ENCODE results near the gene C1QTNF3. TPM values are rescaled to one million over a fixed set of nuclear protein-coding genes. Genes with fewer than 3 reads are reported as not detected.

The C1QTNF3 gene
- total RNA-seq, 1 experiment from 2014 or later = 0.74 TPM

DNA sequence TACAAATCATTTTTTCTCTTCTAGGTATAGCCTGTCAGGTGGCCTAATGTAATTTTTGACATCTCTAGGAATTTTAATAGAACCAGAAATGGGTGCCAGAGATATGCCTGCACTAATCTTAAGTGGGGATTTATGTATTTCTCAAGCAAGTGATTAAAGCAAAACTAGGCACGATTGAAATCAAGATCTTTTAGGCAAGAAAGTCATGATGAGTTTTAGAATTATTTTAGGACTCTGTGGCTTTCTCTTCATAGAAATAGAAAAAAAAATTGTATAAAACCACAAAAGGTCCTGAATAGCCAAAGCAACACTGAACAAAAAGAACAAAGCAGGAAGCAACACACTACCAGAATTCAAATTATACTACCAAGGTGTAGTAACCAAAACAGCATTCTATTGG is 34.2 kb downstream of the C1QTNF3 start:
- in situ Hi-C loops (cut with HindIII; ENCODE audit: low pct_unique_long_range_greater_than_20kb, low sequenced_read_pairs) = no loop called here
- DNase-seq (ENCODE audit: low read depth) = no peak

DNA sequence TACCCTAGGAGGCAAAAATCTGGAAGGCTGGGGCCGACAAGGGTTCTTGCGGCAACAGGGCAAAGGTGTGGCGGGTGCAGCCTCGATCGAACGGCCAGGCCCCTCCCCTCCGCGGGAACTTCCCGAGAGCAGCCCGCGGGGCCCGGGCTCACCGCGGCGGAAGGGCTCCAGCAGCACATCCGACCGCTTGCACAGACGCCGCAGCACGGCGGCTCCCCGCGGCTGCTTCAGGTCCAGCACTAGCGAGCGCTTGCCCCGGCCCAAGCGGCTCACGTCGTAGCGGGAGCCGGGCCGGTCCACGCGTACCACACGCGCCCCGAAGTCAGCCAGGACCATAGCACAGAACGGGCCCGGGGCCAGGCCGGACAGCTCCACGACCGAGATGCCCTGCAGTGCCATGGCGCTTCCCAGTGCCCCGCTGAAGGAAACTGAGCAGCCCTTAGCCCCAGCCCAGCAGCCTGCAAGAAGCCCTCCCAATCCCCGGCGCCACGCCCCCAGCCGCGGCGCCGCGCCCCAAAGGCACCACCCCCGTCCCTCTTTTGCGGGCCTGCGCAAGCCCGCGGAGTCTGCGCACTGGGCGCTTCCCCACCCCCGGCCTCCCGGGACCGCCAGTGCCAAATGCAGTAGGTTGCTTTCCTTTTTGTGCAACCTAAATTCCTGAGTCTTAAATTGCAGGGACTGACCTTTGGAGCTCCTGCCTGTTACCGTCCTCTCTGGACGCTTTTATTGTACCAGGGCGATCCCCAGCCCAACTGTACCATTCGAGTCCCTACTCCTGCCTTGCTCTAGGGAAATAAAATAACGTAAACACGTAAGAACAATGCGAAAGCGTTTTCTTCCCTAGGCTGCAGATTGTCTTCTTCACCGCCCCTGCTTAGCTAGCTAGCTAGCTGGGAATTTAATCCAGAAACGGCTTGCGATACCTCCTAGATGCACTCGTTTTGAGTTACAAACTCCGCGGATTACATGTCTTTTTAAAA is 35.1 kb downstream of the C1QTNF3 start, which contains the start of gene AMACR:
Gene AMACR (minus strand): TSS at position 430 of the 980 bp plus-strand sequence. CDS start 31 bp downstream, at position 399.
- in situ Hi-C loops (cut with HindIII; ENCODE audit: low pct_unique_long_range_greater_than_20kb, low sequenced_read_pairs) = no loop called here
- peak; percentile 91 for DNase-seq (ENCODE audit: low read depth)

DNA sequence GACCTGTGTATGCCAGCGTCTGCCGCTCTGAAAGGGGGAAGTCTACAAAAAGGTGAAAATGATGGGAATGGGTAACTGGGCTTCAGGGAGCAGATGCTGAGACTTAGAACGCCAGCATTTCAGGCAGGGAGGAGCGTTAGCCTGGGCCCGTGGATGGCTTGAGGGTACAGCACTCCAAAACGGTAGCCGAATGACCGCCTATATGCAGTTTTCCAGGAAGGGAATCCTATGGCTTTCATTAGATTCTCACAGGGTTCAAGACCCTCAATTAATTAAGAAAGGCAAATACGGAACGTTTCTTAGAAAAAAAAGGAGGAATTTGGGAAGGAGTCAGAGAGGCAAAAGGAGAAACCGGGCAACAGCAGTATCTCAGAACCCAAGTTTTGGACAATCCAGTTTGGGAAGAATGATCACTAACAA is 35.8 kb downstream of the C1QTNF3 start:
- in situ Hi-C loops (cut with HindIII; ENCODE audit: low pct_unique_long_range_greater_than_20kb, low sequenced_read_pairs) = no loop called here
- DNase-seq (ENCODE audit: low read depth) = no peak

DNA sequence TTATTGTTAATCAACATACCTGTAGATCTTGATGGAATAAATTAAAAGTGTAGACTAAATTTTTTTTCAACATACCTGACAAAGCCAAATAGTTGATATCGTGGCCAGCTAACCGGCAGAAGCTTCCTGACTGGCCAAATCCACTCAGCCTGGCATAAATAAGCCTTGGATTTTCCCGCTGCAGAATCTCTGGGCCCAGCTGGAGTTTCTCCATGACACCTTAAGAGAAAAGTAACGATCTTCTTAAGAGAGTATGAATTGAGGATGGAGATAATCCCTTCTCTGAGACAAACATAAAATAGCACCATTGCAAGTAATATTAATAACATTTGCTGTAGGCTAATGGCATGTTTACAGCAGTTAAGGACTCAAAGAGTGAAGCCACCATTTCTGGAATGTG is 37.3 kb downstream of the C1QTNF3 start:
- in situ Hi-C loops (cut with HindIII; ENCODE audit: low pct_unique_long_range_greater_than_20kb, low sequenced_read_pairs) = no loop called here

DNA sequence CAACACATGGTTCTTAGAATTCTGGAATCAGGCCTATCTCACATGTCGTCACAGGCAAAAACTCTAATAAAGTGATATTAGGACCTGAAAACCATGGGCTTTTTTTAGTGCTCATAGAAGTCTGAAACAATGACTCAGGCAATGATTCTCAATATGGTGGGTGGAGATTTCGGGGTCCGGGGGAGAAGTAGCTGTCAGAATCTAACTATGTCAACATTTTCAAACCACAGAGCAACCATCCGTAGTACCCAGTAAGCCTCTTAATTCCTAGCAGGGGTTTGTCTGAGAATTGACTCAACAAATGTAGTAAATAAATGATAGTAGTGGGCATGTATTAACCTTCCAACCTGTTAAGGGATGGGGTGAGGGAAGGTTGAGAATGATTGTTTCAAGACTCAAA is 37.8 kb downstream of the C1QTNF3 start:
- DNase-seq (ENCODE audit: low read depth) = peak; percentile 71
- in situ Hi-C loops (cut with HindIII; ENCODE audit: low pct_unique_long_range_greater_than_20kb, low sequenced_read_pairs) = no loop called here

More for the DNA sequence above, 37.3 kb downstream of the C1QTNF3 start:
- peak; percentile 32 for DNase-seq (ENCODE audit: low read depth)

DNA sequence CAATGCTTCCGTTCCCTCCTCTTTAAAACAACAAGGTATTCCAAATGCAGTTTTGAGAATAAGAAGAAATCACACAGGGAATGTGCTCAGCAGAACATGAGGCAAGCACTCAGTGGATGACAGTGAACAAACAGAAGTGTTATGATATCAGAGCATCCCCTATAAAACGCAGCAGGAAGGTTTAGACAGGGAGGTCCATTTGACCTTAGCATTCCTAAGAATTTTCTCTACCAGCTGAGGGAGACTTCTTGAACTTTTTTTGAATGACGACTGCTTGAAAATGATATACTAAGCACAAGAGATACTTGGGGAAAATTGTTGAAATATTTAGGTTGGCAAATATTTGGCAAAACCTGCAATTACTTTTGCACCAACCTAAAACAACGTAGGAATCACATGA is 39.1 kb downstream of the C1QTNF3 start:
- DNase-seq (ENCODE audit: low read depth) = no peak
- in situ Hi-C loops (cut with HindIII; ENCODE audit: low pct_unique_long_range_greater_than_20kb, low sequenced_read_pairs) = no loop called here

DNA sequence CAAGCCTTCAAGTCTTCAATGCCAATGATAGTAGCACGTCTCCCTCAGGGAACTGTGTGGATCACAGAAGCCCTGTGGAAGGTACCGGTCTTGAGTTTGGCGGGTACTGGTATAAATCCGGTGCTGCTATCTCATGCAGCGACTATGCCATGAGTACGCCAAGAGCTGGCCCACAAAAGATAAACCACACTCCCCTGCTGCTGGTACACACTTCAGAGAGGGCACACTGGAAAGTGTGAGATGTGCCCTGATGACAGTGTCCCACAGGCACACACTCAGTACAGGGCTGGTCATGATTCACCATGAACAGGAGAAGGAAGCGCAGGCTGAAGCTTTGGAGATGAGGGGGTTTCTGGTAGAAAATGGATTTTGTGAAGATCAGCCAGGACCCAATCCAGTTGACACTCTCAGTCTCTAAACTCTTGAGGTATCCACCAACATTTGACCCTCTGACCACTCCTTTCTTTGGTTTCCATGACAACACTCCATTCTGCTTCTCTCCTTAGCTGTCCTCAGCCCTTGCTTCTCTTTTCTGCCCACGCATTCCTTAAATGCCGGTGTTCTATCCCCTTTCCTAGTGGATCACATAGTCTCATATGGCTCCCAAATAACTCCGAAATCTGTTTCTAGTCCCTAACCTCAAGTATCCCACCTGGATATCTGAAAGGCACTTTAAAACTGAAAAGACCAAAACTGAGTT is 40.2 kb downstream of the C1QTNF3 start:
- in situ Hi-C loops (cut with HindIII; ENCODE audit: low pct_unique_long_range_greater_than_20kb, low sequenced_read_pairs) = no loop called here
- DNase-seq (ENCODE audit: low read depth) = no peak

DNA sequence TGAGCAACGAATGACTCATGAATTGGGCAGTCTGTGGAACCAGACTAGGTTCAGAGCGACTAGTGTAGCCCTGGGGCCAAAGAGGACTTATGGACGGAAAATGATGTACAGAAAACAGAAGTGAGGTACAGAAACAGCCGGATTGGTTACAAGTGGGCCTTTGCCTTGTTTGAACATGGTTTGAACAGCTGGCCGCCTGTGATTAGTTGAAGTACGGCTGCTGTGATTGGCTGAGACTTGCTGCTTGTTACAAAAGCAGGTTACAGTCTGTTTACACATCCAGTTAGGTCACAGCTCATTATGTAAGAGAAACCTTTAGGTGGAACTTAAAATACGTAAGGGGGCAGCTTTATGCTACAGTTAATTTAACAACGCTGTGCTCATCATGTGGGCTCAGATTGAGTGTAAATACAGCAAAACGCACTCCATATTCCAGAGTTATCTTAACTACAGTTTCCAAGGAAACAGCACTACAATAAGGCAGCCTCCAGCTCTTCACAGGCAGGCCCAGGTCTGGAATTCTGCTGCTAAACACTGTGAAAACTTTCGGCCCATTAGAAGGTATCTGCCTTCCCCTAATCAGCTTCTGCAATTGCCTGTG is 41.7 kb downstream of the C1QTNF3 start:
- in situ Hi-C loops (cut with HindIII; ENCODE audit: low pct_unique_long_range_greater_than_20kb, low sequenced_read_pairs) = no loop called here
- peak; percentile 93 for DNase-seq (ENCODE audit: low read depth)

DNA sequence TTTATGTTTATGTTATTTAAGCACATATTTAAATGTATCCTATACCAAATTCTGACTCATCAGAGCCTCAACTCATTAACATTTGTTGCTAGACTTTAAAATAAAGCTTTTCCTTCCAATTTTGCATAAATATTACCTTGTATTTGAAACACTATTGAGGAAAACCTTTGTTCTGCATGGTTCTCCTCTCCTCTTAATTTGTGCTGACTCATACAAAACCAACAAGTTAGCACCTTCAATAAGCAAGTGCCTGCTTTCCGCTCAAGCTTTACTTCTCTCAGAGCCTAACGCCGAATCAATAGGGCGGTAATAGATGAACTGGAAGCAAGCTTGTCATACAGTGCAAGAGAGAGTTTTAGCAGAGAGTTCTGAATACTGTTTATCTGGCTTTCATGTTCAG is 43.0 kb downstream of the C1QTNF3 start:
- DNase-seq (ENCODE audit: low read depth) = peak; percentile 21
- in situ Hi-C loops (cut with HindIII; ENCODE audit: low pct_unique_long_range_greater_than_20kb, low sequenced_read_pairs) = no loop called here

DNA sequence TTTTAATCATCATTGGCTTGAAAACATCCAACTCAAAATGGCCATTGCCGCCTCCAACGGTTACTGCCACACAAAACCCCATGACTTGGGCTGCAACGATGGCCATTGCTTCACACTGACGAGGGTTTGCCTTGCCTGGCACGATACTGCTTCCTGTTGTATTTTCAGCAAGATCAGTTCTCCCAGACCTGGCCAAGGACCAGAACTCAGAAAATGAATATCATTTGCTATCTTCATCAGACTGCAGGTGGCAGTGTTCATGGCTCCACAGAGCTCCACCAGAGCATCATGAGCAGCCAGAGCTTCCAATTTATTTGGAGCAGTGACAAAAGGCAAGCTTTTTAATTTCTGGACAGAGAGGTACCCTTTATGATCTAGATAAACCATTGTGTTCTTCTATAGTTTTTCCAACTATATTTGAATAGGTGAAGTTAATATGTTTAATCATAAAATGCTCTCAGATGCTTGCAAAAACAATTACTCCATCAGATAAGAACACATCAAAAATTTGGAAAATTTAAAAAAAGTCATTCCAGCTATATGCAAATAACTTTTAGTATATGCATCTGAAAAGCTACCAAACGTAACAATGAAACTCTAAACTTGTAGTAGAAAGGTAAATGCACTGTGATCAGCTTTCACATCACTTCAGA is 45.6 kb downstream of the C1QTNF3 start:
- in situ Hi-C loops (cut with HindIII; ENCODE audit: low pct_unique_long_range_greater_than_20kb, low sequenced_read_pairs) = no loop called here

DNA sequence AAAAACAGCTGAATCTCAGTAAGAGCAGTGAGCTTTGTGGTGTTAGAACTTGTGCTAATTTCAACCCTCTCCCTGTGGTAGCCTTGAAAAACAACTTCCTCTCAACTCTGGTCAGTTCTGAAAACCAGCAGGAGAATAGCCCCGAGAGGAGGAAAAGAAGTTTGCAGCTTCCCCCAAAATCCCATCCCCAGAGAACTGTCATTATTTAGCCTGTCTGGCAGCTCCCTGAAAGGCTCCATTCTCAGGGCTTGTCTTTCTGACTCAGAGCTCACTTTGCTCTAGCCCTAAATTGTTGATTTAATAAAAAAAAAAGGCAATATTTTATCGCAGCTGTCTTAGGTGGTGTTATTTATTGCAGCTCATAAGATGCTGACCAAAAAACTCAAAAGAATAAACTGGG is 47.1 kb downstream of the C1QTNF3 start:
- in situ Hi-C loops (cut with HindIII; ENCODE audit: low pct_unique_long_range_greater_than_20kb, low sequenced_read_pairs) = no loop called here
- no peak for DNase-seq (ENCODE audit: low read depth)

More for the DNA sequence above, 45.6 kb downstream of the C1QTNF3 start:
- DNase-seq (ENCODE audit: low read depth) = peak; percentile 65

DNA sequence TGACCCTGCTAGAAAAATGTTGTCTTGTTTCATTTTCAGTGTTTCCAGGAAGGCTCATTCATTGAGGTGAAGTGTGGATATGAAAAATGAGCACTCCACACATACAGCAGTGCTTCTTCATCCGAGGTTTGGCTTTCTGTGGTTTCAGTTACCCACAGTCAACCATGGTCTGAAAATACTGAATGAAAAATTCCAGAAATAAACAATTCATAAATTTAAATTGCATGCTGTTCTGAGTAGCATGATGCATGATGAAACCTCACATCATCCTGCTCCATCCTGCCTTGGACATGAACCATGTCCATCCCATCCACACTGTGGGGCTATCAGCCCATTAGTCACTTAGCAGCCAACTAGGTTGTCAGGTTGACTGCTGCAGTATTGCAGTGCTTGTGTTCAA is 48.2 kb downstream of the C1QTNF3 start:
- DNase-seq (ENCODE audit: low read depth) = no peak
- in situ Hi-C loops (cut with HindIII; ENCODE audit: low pct_unique_long_range_greater_than_20kb, low sequenced_read_pairs) = no loop called here

DNA sequence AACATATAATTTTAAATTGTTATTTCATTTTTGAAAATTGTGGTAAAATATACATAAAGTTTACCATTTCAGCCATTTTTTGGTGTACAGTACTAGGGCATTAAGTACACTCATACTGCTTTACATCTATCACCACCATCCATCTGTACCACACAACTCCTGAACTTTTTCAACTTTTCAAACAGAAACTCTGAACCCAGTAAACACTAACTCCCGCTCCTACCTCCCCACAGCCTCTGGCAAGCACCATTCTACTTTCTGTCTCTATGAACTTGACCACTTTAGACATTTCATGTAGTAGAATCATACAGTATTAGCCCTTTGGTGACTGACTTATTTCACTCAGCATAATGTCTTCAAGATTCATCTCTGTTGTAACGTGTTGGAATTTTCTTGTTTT is 50.1 kb downstream of the C1QTNF3 start:
- in situ Hi-C loops (cut with HindIII; ENCODE audit: low pct_unique_long_range_greater_than_20kb, low sequenced_read_pairs) = no loop called here
- DNase-seq (ENCODE audit: low read depth) = no peak

DNA sequence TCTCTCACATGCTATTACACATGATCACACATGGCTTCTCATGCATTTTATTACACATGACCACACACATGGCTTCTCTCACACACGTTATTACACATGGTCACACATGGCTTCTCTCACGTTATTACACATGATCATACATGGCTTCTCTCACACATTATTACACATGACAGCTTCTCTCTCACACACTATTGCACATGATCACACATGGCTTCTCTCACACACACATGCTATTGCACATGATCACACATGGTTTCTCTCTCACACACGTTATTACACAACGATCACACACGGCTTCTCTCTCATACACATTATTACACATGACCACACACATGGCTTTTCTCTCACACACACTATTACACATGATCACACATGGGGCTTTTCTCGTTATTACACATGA is 57.6 kb downstream of the C1QTNF3 start:
- in situ Hi-C loops (cut with HindIII; ENCODE audit: low pct_unique_long_range_greater_than_20kb, low sequenced_read_pairs) = no loop called here
- DNase-seq (ENCODE audit: low read depth) = no peak

DNA sequence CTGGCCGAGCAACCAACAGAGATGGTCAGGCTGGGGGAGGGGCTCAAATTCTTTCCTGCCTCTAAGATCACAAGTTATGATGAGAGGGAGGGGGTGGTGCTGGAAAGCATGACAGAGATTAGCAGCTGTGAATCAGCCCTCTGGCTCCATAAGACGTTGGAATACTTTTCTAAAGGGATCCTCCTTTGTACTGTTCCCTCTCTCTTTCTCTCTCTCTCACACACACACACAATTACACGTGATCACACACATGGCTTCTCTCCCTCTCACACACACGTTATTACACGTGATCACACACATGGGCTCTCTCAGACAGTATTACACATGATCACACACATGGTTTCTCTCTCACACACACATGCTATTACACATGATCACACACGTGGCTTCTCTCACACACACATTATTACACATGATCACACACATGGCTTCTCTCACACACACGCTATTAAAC is 58.3 kb downstream of the C1QTNF3 start, which contains the start of gene SLC45A2:
Gene SLC45A2 (minus strand): TSS at position 23 of the 454 bp plus-strand sequence. CDS start 110 bp downstream, outside the sequence.
- no peak for DNase-seq (ENCODE audit: low read depth)
- in situ Hi-C loops (cut with HindIII; ENCODE audit: low pct_unique_long_range_greater_than_20kb, low sequenced_read_pairs) = no loop called here

DNA sequence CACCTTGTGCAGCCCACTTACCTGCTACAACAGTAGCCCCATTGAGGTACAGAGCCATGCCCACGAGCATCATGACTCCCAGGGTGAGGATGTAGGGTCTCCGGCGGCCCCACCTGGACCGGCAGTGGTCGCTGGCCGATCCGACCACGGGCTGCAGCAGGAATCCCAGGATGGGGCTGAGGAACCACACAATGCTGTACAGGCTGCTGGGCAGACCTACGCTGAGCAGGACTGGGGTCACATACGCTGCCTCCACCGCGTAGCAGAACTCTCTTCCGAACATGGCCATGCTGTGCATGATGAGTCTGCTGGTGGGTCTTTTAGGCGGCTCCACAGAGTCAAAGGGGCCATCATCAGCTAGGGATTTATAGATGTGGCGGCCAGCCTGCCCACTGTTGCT is 58.8 kb downstream of the C1QTNF3 start:
- in situ Hi-C loops (cut with HindIII; ENCODE audit: low pct_unique_long_range_greater_than_20kb, low sequenced_read_pairs) = no loop called here
- no peak for DNase-seq (ENCODE audit: low read depth)

DNA sequence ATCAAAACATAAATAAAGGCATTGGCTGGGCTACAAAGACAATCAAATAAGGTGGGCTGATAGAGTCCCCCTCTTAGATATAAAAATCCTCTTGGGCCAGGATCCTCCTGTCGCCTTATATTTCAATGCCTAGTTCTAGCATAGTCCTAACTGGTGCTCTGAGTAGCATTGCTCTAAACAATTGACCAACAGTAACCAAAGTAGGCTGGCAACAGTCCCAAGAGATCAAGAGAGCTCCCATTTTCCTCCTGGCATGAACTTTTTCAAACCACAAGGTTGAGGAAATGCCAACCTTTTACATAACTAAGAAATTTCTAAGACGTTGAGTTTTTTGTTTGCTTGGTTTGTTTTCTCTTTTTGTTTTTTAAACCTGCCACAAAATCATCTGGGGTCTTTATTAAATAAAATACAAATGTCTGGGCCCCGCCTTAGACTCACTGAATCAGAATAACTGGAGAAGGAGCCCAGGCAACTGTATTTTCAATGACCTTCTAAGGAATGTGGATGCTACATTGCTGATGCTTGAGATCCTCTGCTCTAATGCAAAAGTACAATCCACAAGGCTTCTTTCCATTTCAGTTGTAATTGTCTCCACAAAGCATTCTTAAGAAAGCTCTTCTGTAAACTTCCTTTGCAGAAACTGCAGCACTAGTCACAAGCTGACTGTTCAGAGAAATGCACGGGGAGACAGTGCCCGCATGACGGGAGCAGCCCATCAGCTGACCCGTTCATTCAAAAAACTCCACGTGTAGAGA is 61.4 kb downstream of the C1QTNF3 start:
- no peak for DNase-seq (ENCODE audit: low read depth)
- in situ Hi-C loops (cut with HindIII; ENCODE audit: low pct_unique_long_range_greater_than_20kb, low sequenced_read_pairs) = no loop called here

Data from Caki2 (cell line).